Upper lobe of left lung (tissue), 6 donors: ENCODE results near the gene MAGEF1. TPM values are rescaled to one million over a fixed set of nuclear protein-coding genes. Genes with fewer than 3 reads are reported as not detected.
A peak's percentile ranks its signal among the peaks of the same experiment; 100 is the strongest.

Experiments
- ATAC-seq, 2 donors: fragments of 200-7000 bp; cut with Tn5 transposase; one replicate each; pipeline ENCODE4 v1.9.1; 2022; ENCODE audit warnings: mild to moderate bottlenecking in 2 of 2, moderate library complexity in 2 of 2; ENCODE audit not compliant: low FRiP score in 2 of 2
- DNase-seq, 2 donors: peaks; one replicate each; pipeline ENCODE4 v3.0.0-alpha.2; 2019 to 2020
- H3K27ac ChIP-seq, 4 donors: fragments of 200-600 bp; sonication (generic); one replicate each; pipeline ENCODE4 v1.5.1; 2016 to 2019
- H3K27me3 ChIP-seq, 4 donors: fragments of 200-600 bp; sonication (generic); one replicate each; pipeline ENCODE4 v1.5.1; 2017 to 2019
- H3K36me3 ChIP-seq, 4 donors: fragments of 200-600 bp; sonication (generic); one replicate each; pipeline ENCODE4 v1.5.1; 2016 to 2019
- H3K4me1 ChIP-seq, 4 donors: fragments of 200-600 bp; sonication (generic); one replicate each; pipeline ENCODE4 v1.5.1; 2018 to 2019
- H3K4me3 ChIP-seq, 4 donors: fragments of 200-600 bp; sonication (generic); one replicate each; pipeline ENCODE4 v1.5.1; 2017 to 2019; ENCODE audit warnings: mild to moderate bottlenecking in 2 of 4, moderate library complexity in 1 of 4
- H3K9me3 ChIP-seq, 4 donors: fragments of 200-600 bp; sonication (generic); one replicate each; pipeline ENCODE4 v1.5.1; 2018 to 2019
- EP300 ChIP-seq, 4 donors: sonication (generic); formaldehyde crosslinking; IDR thresholded peaks; one replicate each; pipeline ENCODE4 v1.5.1; 2017; ENCODE audit warnings: antibody characterized with exemption in 4 of 4, control low read depth in 2 of 4
- POLR2A ChIP-seq, 4 donors: fragments of 450-650 bp; IDR thresholded peaks; one replicate each; pipeline ENCODE4 v1.5.1; 2016 to 2017; ENCODE audit warnings: antibody characterized with exemption in 4 of 4, mild to moderate bottlenecking in 2 of 4
- POLR2AphosphoS5 ChIP-seq, 2 donors: sonication (generic); formaldehyde crosslinking; IDR thresholded peaks; one replicate each; pipeline ENCODE4 v1.5.1; 2017; ENCODE audit warnings: antibody characterized with exemption in 2 of 2
- WGBS, 2 donors: methylation state at CpG; one replicate each; pipeline ENCODE4 v1.1.5; 2017 to 2018; 5-methylcytosine and 5-hydroxymethylcytosine counted together
- total RNA-seq, 6 donors: library from RNA; depleted of rRNA in 4 of 6; stranded (reverse); fragments of >200 nt in 4 of 6; gene quantifications; one replicate each; pipeline versions ENCODE4 v1.1.0 to v1.2.1, GENCODE V29; 2016 to 2021
- TF ChIP-seq, protein P1 (sequence below), 6 experiments: fragments of 450-650 bp in 4 of 6; fragments of 200-600 bp in 2 of 6; sonication (generic) in 2 of 6; IDR thresholded peaks; one replicate each; pipeline ENCODE4 v1.5.1; 2016 to 2019; ENCODE audit warnings: antibody characterized with exemption in 6 of 6
- donor health status: DM: no; HTN: no; CAD: no; lungs with moderate emphysema.
- donor health status: DM: no; HTN: yes; CAD: no; lungs with severe emphysema.

The MAGEF1 gene
- total RNA-seq, 6 donors from 2014 or later: 13.6 to 52.4 (median 35.7) TPM

DNA sequence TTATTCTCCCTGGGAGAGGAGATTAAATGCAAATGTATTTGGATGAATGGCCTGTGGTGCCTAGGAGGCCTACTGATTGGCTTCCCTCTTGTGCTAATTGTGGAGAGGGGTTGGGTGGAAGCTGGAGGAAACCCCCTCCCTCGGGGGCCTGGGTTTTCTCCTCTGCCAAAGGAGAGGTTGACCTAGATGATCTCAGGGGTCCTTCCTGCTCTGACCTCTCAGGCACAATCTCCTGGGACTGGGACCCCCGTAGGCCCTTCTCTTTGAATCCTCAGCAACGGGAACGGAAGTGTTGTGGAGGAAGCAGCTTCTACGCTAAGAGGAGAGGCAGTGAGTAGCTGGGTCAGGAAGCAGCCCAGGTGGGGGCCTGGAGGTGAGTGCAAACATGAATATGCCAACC, 40.5 kb upstream of the MAGEF1 start:
- no peak overlapping the region for H3K4me3 ChIP-seq
- H3K27me3 ChIP-seq: no peaks in the 10 kb centered on the region
- no peak overlapping the region for H3K27ac ChIP-seq
- WGBS, 2 donors: 74 to 81% methylated on average over 4 to 5 of the region's 5 CpGs
- no peaks in the 10 kb centered on the region for H3K36me3 ChIP-seq
- no peak for TF ChIP-seq POLR2A (IDR thresholded peaks at IDR 0.05)
- TF ChIP-seq, protein P1, sequence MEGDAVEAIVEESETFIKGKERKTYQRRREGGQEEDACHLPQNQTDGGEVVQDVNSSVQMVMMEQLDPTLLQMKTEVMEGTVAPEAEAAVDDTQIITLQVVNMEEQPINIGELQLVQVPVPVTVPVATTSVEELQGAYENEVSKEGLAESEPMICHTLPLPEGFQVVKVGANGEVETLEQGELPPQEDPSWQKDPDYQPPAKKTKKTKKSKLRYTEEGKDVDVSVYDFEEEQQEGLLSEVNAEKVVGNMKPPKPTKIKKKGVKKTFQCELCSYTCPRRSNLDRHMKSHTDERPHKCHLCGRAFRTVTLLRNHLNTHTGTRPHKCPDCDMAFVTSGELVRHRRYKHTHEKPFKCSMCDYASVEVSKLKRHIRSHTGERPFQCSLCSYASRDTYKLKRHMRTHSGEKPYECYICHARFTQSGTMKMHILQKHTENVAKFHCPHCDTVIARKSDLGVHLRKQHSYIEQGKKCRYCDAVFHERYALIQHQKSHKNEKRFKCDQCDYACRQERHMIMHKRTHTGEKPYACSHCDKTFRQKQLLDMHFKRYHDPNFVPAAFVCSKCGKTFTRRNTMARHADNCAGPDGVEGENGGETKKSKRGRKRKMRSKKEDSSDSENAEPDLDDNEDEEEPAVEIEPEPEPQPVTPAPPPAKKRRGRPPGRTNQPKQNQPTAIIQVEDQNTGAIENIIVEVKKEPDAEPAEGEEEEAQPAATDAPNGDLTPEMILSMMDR (IDR thresholded peaks at IDR 0.05): no peak
- H3K9me3 ChIP-seq: no peaks in the 10 kb centered on the region
- ATAC-seq (no peak), DNase-seq (no peak)
- H3K4me1 ChIP-seq: peaks cover 0 to 8% (median 1%) of the 10 kb centered on the region in 4 donors

- peaks cover 0 to 4% (median 0%) of the 10 kb centered on the region in 4 donors for H3K4me1 ChIP-seq
- WGBS, 2 donors: 79 to 85% methylated on average over 8 to 10 of the region's 10 CpGs
- TF ChIP-seq, protein P1 (IDR thresholded peaks at IDR 0.05): no peak
- TF ChIP-seq POLR2A (IDR thresholded peaks at IDR 0.05): no peak
- TF ChIP-seq POLR2AphosphoS5 (IDR thresholded peaks at IDR 0.05): no peak
- TF ChIP-seq EP300 (IDR thresholded peaks at IDR 0.05): no peak
- H3K27ac ChIP-seq: no peak overlapping the region
- no peaks in the 10 kb centered on the region for H3K36me3 ChIP-seq
- H3K9me3 ChIP-seq: no peaks in the 10 kb centered on the region
- H3K4me3 ChIP-seq: no peak overlapping the region
- DNase-seq: no peak
- ATAC-seq: no peak
- H3K27me3 ChIP-seq: no peaks in the 10 kb centered on the region
Measured at GRCh38 chr3:184751204-184752040, 39.6 kb upstream of the MAGEF1 start.

- TF ChIP-seq POLR2AphosphoS5 (IDR thresholded peaks at IDR 0.05) (no peak), EP300 (IDR thresholded peaks at IDR 0.05) (no peak), POLR2A (IDR thresholded peaks at IDR 0.05) (no peak)
- TF ChIP-seq, protein P1 (IDR thresholded peaks at IDR 0.05): no peak
- no peak overlapping the region for H3K4me3 ChIP-seq
- DNase-seq: peak in 1 of 2 donors; percentile 32
- peaks cover 0 to 4% (median 0%) of the 10 kb centered on the region in 4 donors for H3K4me1 ChIP-seq
- no peaks in the 10 kb centered on the region for H3K36me3 ChIP-seq
- no peaks in the 10 kb centered on the region for H3K27me3 ChIP-seq
- H3K9me3 ChIP-seq: no peaks in the 10 kb centered on the region
- H3K27ac ChIP-seq: no peak overlapping the region
- WGBS, 2 donors: 64 to 72% methylated on average over 18 of the region's 18 CpGs
- no peak for ATAC-seq
Measured at GRCh38 chr3:184750349-184751083, 38.7 kb upstream of the MAGEF1 start.

GRCh38 chr3:184749168-184749744, 37.4 kb upstream of the MAGEF1 start:
- no peak for ATAC-seq
- no peaks in the 10 kb centered on the region for H3K9me3 ChIP-seq
- TF ChIP-seq POLR2A (IDR thresholded peaks at IDR 0.05) (no peak), POLR2AphosphoS5 (IDR thresholded peaks at IDR 0.05) (no peak), EP300 (IDR thresholded peaks at IDR 0.05) (no peak)
- TF ChIP-seq, protein P1 (IDR thresholded peaks at IDR 0.05): no peak
- H3K4me3 ChIP-seq: no peak overlapping the region
- peaks cover 0 to 4% (median 0%) of the 10 kb centered on the region in 4 donors for H3K4me1 ChIP-seq
- no peaks in the 10 kb centered on the region for H3K36me3 ChIP-seq
- WGBS, 2 donors: 84 to 87% methylated on average over 2 of the region's 2 CpGs
- no peak for DNase-seq
- H3K27ac ChIP-seq: no peak overlapping the region
- no peaks in the 10 kb centered on the region for H3K27me3 ChIP-seq
